K562 (cell line): ENCODE results near the gene ADAMTS14. TPM values are rescaled to one million over a fixed set of nuclear protein-coding genes. Genes with fewer than 3 reads are reported as not detected.

Experiments
- CBFA2T2 ChIP-seq: fragments of 450-650 bp; conservative IDR thresholded peaks from 2 replicates; pipeline ENCODE4 v1.6.1; 2017; ENCODE audit warnings: mild to moderate bottlenecking
- CHD1 ChIP-seq: fragments of 200-600 bp; sonication (generic); IDR thresholded peaks from one replicate; pipeline ENCODE4 v1.6.1; 2012; ENCODE audit warnings: mild to moderate bottlenecking, moderate library complexity, low read length, inconsistent platforms
- ETV6 ChIP-seq, 3 experiments: fragments of 150-350 bp in 1 of 3; sonication (generic) in 1 of 3; formaldehyde crosslinking in 1 of 3; IDR thresholded peaks; 2 replicates each; pipeline versions ENCODE4 v1.6.1 to v1.8.0; 2014 to 2022; ENCODE audit warnings: borderline replicate concordance in 2 of 3, low read depth in 2 of 3, antibody characterized with exemption in 1 of 3, low read length in 1 of 3, mild to moderate bottlenecking in 1 of 3, missing genetic modification reagents in 1 of 3
- FOXA3 ChIP-seq, 2 experiments: fragments of 450-650 bp in 1 of 2; sonication (generic) in 1 of 2; formaldehyde crosslinking; IDR thresholded peaks in 1 of 2; conservative IDR thresholded peaks in 1 of 2; 2 replicates each; pipeline versions ENCODE4 v1.4.0 to v1.8.0; 2020 to 2022; ENCODE audit warnings: mild to moderate bottlenecking in 2 of 2, missing genetic modification reagents in 1 of 2
- FOXK2 ChIP-seq, 2 experiments: fragments of 450-650 bp; IDR thresholded peaks in 1 of 2; conservative IDR thresholded peaks in 1 of 2; 2 replicates each; pipeline ENCODE4 v1.6.1; 2016; ENCODE audit warnings: low read depth in 2 of 2, mild to moderate bottlenecking in 1 of 2
- MEF2A ChIP-seq: IDR thresholded peaks from 2 replicates; pipeline ENCODE4 v1.6.1; 2011; ENCODE audit warnings: low read depth, mild to moderate bottlenecking, low read length, moderate library complexity; ENCODE audit not compliant: control insufficient read depth
- NR2C2 ChIP-seq, 2 experiments: fragments of 200-800 bp in 1 of 2; sonication (Bioruptor generic) in 1 of 2; sonication (generic) in 1 of 2; formaldehyde crosslinking in 1 of 2; IDR thresholded peaks; 2 replicates each; pipeline versions ENCODE4 v1.6.1 to v1.8.0; 2016 to 2022; ENCODE audit warnings: mild to moderate bottlenecking in 1 of 2, missing compliant biosample characterization in 1 of 2, missing genetic modification characterization in 1 of 2, missing genetic modification reagents in 1 of 2
- PML ChIP-seq: IDR thresholded peaks from 2 replicates; pipeline ENCODE4 v1.6.1; 2012; ENCODE audit warnings: low read length, inconsistent platforms
- ZBTB1 ChIP-seq: sonication (generic); formaldehyde crosslinking; IDR thresholded peaks from 2 replicates; pipeline ENCODE4 v1.8.1; 2023; ENCODE audit warnings: missing genetic modification reagents, low read depth, mild to moderate bottlenecking, borderline replicate concordance
- ZNF316 ChIP-seq: fragments of 450-650 bp; IDR thresholded peaks from 2 replicates; pipeline ENCODE4 v1.6.1; 2016
- polyA plus RNA-seq, 8 experiments: library from polyadenylated mRNA; depleted of rRNA in 4 of 8; stranded (reverse) in 5 of 8; unstranded in 3 of 8; fragments of >200 nt; fragmentation: Nextera tagmentation in 2 of 8; fragmentation: Illumina TruSeq in 1 of 8; extraction: Ambion mirVana in 2 of 8; extraction: Trizol in 1 of 8; gene quantifications; 2 replicates each; pipeline versions ENCODE4 v1.2.1 to v1.2.3, GENCODE V29; 2011 to 2014; ENCODE audit warnings: inconsistent platforms in 1 of 8, missing spikeins in 1 of 8
- total RNA-seq, 7 experiments: library from RNA; depleted of rRNA in 6 of 7; stranded (reverse); fragments of >200 nt in 6 of 7; fragmentation: Illumina TruSeq in 2 of 7; extraction: Trizol in 2 of 7; gene quantifications; 2 replicates each; pipeline versions ENCODE4 v1.2.1 to v1.2.3, GENCODE V29; 2011 to 2021; ENCODE audit warnings: low replicate concordance in 1 of 7
- TF ChIP-seq, protein P1 (sequence below), 2 experiments: fragments of 450-650 bp; IDR thresholded peaks; 2 replicates each; pipeline ENCODE4 v1.6.1; 2016; ENCODE audit warnings: mild to moderate bottlenecking in 2 of 2, borderline replicate concordance in 1 of 2, low read depth in 1 of 2, moderate library complexity in 1 of 2
- TF ChIP-seq, protein P2 (sequence below): fragments of 450-650 bp; IDR thresholded peaks from 2 replicates; pipeline ENCODE4 v1.6.1; 2016
- TF ChIP-seq, protein P3 (sequence below), 3 experiments: IDR thresholded peaks in 2 of 3; conservative IDR thresholded peaks in 1 of 3; 2 replicates each; pipeline ENCODE4 v1.5.1; 2011 to 2012; ENCODE audit warnings: low read length in 3 of 3, mild to moderate bottlenecking in 3 of 3, control low read depth in 2 of 3, improper control_type of control experiment in 1 of 3, inconsistent platforms in 1 of 3, low read depth in 1 of 3, mixed read lengths in 1 of 3, moderate library complexity in 1 of 3; ENCODE audit not compliant: insufficient read depth in 2 of 3

Gene ADAMTS14
- total and polyA plus RNA-seq, 9 of the 15 experiments (the other 6 are each of a cell fraction or from before 2014, with no cell fraction given) = 0.04 to 37.4 (median 15.9) TPM

DNA sequence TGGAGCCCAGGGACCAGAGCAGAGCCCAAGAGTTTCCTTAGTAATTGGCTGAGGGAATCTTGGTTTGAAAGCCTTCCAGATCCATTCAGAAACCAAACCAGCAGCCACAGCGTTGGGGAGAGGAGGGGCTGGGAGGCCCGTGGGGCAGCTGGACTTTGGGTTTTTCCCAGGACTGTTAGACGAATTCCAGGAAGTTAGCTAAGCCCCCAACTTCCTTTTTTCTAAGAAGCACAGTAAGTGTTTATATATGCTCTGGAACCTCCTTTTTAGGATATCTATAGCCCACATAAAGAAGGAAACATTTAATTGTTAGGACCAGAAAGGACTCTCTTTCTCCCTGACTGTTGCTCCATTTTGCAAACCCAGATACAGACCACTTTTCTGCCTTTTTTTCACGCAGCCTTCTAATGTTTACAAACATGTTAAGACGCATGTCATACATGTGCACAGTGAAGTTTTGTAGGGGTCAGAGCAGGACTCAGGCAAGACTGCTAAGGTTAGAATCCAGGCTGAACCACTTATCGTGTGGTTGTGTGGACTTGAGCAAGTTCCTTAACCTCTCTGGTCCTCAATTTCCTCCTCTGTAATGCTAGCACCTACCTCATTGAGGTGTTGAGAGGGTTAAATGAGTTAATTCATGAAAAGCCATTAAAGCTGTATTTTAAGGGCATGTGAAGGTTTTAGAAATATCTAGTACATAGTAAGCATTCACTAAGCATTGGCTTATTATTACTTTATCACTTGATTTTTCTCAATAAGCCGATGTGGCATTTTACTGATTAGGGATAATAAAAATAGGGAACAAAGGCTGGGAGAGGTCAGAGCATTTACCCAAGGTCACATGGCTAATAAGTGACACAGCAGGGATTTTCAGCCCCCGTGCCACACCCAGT, 70.5 kb downstream of the ADAMTS14 start (continued):
- TF ChIP-seq MEF2A (no peak), CBFA2T2 (no peak), FOXA3 (CRISPR knock-in tag; conservative IDR thresholded peaks at IDR 0.05 in 1 of 2, IDR thresholded peaks at IDR 0.05 in 1 of 2) (peak; percentile 40 to 67; a peak in 2 of 4 replicates), ZNF316 (peak; percentile 80), CHD1 (peak; percentile 62), ETV6 (IDR thresholded peaks at IDR 0.05; ENCODE audit: borderline replicate concordance in 1 of 2, low read depth in 2 of 2, low read length in 1 of 2) (peak in 1 of 2 experiments; percentile 71; a peak in 1 of 4 replicates), ETV6 (CRISPR knock-in tag; IDR thresholded peaks at IDR 0.05; ENCODE audit: borderline replicate concordance) (no peak), NR2C2 (CRISPR knock-in tag; IDR thresholded peaks at IDR 0.05) (no peak), NR2C2 (tag; IDR thresholded peaks at IDR 0.05) (peak; percentile 69), FOXK2 (conservative IDR thresholded peaks at IDR 0.05 in 1 of 2, IDR thresholded peaks at IDR 0.05 in 1 of 2; ENCODE audit: low read depth in 2 of 2) (peak in 1 of 2 experiments; percentile 30; a peak in 1 of 4 replicates), PML (no peak; the same call in 1 of the 2 replicates), ZBTB1 (no peak)
- TF ChIP-seq, protein P1, sequence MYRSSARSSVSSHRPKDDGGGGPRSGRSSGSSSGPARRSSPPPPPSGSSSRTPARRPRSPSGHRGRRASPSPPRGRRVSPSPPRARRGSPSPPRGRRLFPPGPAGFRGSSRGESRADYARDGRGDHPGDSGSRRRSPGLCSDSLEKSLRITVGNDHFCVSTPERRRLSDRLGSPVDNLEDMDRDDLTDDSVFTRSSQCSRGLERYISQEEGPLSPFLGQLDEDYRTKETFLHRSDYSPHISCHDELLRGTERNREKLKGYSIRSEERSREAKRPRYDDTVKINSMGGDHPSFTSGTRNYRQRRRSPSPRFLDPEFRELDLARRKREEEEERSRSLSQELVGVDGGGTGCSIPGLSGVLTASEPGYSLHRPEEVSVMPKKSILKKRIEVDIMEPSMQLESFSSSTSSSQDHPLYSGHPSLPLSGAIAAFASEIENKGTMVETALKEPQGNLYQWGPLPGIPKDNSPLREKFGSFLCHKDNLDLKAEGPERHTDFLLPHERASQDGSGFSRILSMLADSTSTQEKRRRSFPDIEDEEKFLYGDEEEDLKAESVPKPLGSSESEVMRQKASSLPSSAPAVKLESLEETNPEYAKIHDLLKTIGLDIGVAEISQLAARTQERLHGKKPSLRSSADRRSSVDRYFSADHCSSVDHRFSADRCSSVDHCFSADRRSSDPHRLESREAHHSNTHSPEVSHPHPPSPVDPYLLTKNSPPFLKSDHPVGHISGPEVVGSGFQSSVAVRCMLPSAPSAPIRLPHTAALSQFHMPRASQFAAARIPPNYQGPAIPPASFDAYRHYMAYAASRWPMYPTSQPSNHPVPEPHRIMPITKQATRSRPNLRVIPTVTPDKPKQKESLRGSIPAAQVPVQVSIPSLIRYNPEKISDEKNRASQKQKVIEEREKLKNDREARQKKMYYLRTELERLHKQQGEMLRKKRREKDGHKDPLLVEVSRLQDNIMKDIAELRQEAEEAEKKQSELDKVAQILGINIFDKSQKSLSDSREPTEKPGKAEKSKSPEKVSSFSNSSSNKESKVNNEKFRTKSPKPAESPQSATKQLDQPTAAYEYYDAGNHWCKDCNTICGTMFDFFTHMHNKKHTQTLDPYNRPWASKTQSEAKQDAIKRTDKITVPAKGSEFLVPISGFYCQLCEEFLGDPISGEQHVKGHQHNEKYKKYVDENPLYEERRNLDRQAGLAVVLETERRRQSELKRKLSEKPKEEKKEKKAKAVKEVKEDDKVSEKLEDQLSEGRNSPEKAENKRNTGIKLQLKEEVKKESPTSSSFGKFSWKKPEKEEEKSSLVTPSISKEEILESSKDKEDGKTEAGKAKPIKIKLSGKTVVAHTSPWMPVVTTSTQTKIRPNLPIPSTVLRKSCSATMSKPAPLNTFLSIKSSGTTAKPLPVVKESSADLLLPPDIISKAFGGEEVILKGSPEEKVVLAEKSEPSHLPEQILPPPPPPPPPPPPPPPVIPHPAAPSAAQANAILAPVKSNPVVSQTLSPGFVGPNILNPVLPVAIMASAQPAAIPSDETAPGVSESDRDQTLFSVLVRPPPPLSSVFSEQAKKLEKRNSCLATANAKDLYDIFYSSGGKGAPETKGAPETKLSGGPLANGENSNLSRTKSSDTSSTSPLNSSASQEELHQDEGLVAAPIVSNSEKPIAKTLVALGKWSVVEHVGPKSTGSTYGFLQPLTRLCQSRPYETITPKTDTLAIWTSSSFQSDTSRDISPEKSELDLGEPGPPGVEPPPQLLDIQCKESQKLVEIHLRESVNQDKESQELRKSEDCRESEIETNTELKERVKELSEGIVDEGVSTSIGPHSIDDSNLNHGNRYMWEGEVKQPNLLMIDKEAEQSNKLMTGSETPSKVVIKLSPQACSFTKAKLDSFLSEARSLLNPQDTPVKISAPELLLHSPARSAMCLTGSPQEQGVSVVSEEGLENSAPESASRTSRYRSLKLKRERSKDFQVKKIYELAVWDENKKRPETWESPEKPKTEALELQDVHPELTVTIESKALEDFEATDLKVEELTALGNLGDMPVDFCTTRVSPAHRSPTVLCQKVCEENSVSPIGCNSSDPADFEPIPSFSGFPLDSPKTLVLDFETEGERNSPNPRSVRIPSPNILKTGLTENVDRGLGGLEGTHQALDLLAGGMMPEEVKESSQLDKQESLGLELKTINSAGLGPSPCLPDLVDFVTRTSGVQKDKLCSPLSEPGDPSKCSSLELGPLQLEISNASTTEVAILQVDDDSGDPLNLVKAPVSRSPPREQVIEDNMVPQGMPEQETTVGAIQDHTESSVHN (IDR thresholded peaks at IDR 0.05; ENCODE audit: borderline replicate concordance in 1 of 2, low read depth in 1 of 2) = 0 out of 4 replicates have a peak, but pooled peaks of 1 of the 2 experiments have one; percentile 46
- TF ChIP-seq, protein P2, sequence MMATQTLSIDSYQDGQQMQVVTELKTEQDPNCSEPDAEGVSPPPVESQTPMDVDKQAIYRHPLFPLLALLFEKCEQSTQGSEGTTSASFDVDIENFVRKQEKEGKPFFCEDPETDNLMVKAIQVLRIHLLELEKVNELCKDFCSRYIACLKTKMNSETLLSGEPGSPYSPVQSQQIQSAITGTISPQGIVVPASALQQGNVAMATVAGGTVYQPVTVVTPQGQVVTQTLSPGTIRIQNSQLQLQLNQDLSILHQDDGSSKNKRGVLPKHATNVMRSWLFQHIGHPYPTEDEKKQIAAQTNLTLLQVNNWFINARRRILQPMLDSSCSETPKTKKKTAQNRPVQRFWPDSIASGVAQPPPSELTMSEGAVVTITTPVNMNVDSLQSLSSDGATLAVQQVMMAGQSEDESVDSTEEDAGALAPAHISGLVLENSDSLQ = no peak
- TF ChIP-seq, protein P3, sequence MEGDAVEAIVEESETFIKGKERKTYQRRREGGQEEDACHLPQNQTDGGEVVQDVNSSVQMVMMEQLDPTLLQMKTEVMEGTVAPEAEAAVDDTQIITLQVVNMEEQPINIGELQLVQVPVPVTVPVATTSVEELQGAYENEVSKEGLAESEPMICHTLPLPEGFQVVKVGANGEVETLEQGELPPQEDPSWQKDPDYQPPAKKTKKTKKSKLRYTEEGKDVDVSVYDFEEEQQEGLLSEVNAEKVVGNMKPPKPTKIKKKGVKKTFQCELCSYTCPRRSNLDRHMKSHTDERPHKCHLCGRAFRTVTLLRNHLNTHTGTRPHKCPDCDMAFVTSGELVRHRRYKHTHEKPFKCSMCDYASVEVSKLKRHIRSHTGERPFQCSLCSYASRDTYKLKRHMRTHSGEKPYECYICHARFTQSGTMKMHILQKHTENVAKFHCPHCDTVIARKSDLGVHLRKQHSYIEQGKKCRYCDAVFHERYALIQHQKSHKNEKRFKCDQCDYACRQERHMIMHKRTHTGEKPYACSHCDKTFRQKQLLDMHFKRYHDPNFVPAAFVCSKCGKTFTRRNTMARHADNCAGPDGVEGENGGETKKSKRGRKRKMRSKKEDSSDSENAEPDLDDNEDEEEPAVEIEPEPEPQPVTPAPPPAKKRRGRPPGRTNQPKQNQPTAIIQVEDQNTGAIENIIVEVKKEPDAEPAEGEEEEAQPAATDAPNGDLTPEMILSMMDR (IDR thresholded peaks at IDR 0.05 in 2 of 3, conservative IDR thresholded peaks at IDR 0.05 in 1 of 3; ENCODE audit: insufficient read depth in 2 of 3, low read depth in 1 of 3, low read length in 3 of 3) = no peak
